ENCODE measurements around the gene ZNF860.

DNA sequence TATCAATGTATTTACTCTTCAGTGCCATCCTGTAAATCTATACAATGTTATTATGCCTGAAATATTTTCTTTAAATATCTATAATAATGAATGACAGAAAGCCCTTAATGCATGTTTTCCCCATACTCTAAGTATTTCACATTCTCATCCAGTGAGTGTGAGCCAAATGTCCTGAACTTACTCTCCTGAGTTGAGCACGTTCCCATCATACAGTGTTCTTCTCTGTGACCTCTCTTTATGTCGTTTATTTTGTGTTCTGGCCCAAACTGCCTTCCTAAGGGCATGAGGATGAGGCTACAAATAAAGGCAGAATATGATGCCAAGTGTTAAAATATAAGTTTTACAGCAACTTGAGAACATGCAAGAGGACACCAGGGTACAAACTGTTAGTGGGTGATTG is 3.8 kb upstream of the ZNF860 start:
- TF ChIP-seq, protein P1, sequence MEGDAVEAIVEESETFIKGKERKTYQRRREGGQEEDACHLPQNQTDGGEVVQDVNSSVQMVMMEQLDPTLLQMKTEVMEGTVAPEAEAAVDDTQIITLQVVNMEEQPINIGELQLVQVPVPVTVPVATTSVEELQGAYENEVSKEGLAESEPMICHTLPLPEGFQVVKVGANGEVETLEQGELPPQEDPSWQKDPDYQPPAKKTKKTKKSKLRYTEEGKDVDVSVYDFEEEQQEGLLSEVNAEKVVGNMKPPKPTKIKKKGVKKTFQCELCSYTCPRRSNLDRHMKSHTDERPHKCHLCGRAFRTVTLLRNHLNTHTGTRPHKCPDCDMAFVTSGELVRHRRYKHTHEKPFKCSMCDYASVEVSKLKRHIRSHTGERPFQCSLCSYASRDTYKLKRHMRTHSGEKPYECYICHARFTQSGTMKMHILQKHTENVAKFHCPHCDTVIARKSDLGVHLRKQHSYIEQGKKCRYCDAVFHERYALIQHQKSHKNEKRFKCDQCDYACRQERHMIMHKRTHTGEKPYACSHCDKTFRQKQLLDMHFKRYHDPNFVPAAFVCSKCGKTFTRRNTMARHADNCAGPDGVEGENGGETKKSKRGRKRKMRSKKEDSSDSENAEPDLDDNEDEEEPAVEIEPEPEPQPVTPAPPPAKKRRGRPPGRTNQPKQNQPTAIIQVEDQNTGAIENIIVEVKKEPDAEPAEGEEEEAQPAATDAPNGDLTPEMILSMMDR (IDR thresholded peaks at IDR 0.05; ENCODE audit: extremely low read depth in 1 of 2, insufficient read depth in 1 of 2, low read depth in 1 of 2, low read length in 2 of 2), result no peak
- no peak for TF ChIP-seq POLR2A (IDR thresholded peaks at IDR 0.05; ENCODE audit: low read depth, low read length)
- TF ChIP-seq, protein P2, sequence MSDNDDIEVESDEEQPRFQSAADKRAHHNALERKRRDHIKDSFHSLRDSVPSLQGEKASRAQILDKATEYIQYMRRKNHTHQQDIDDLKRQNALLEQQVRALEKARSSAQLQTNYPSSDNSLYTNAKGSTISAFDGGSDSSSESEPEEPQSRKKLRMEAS (IDR thresholded peaks at IDR 0.05; ENCODE audit: insufficient read depth, insufficient read length), result no peak
- TF ChIP-seq EZH2 (IDR thresholded peaks at IDR 0.05; ENCODE audit: borderline replicate concordance, low read depth, low read length, severe bottlenecking), result no peak
- no peak for TF ChIP-seq POLR2AphosphoS5 (IDR thresholded peaks at IDR 0.05; ENCODE audit: insufficient read depth, low read depth, low read length)
- TF ChIP-seq GATA2 (IDR thresholded peaks at IDR 0.05; ENCODE audit: insufficient read depth, insufficient read length, low read depth, low read length), result no peak
- no peak for TF ChIP-seq MYC (IDR thresholded peaks at IDR 0.05; ENCODE audit: low read depth, low read length)
- TF ChIP-seq JUN (IDR thresholded peaks at IDR 0.05; ENCODE audit: borderline replicate concordance, insufficient read depth, insufficient read length, low read depth), result no peak

Measured in endothelial cell of umbilical vein (primary cell).